Middle frontal gyrus (tissue), 1 donor: ENCODE data around the gene RRP12.
"Not testable (repeated sequence)": the region's sequence is repeated elsewhere in the genome, so short reads cannot be mapped to it uniquely, and the experiment has no call there.

Source experiments
- DNase-seq: peaks from one replicate; pipeline ENCODE4 v3.0.0-alpha.2; 2015; ENCODE audit warnings: low spot score; ENCODE audit errors: extremely low spot score

The RRP12 gene

GRCh38 chr10:97408496-97408992, 7.4 kb upstream of the RRP12 start:
- no peak for DNase-seq

- no peak for DNase-seq
Measured at GRCh38 chr10:97407952-97408248, 6.8 kb upstream of the RRP12 start.

GRCh38 chr10:97407211-97407951, 6.2 kb upstream of the RRP12 start:
- no peak for DNase-seq

- DNase-seq: not testable (repeated sequence)
Measured at GRCh38 chr10:97406483-97406882, 5.3 kb upstream of the RRP12 start.

- no peak for DNase-seq
Measured at GRCh38 chr10:97406064-97406463, 4.9 kb upstream of the RRP12 start.

GRCh38 chr10:97404044-97404443, 2.9 kb upstream of the RRP12 start:
- no peak for DNase-seq

- no peak for DNase-seq
Measured at GRCh38 chr10:97401455-97401919, 347 bp upstream of the RRP12 start.

GRCh38 chr10:97399843-97400545, 1.1 kb downstream of the RRP12 start:
- no peak for DNase-seq

- no peak for DNase-seq
Measured at GRCh38 chr10:97396056-97396455, 5.1 kb downstream of the RRP12 start.

GRCh38 chr10:97393034-97393573, 8.0 kb downstream of the RRP12 start:
- no peak for DNase-seq

- DNase-seq: no peak
Measured at GRCh38 chr10:97390091-97390490, 11.0 kb downstream of the RRP12 start.

- no peak for DNase-seq
Measured at GRCh38 chr10:97388152-97388551, 13.0 kb downstream of the RRP12 start.

GRCh38 chr10:97385565-97385964, 15.6 kb downstream of the RRP12 start:
- DNase-seq: no peak

- DNase-seq: no peak
Measured at GRCh38 chr10:97384641-97385040, 16.5 kb downstream of the RRP12 start.

GRCh38 chr10:97384156-97384555, 17.0 kb downstream of the RRP12 start:
- no peak for DNase-seq

GRCh38 chr10:97383159-97383558, 18.0 kb downstream of the RRP12 start:
- DNase-seq: no peak

- DNase-seq: no peak
Measured at GRCh38 chr10:97381626-97382025, 19.5 kb downstream of the RRP12 start.

- DNase-seq: no peak
Measured at GRCh38 chr10:97380516-97380915, 20.6 kb downstream of the RRP12 start.

- no peak for DNase-seq
Measured at GRCh38 chr10:97378933-97379921, 21.9 kb downstream of the RRP12 start.

- no peak for DNase-seq
Measured at GRCh38 chr10:97376413-97376812, 24.7 kb downstream of the RRP12 start.

GRCh38 chr10:97373456-97373855, 27.7 kb downstream of the RRP12 start:
- no peak for DNase-seq
